Endothelial cell of hepatic sinusoid (primary cell): ENCODE data around the gene SAE1.

ENCODE experiments used
- in situ Hi-C: cut with HindIII; loops from 2 replicates; pipeline ENCODE4 v1.10.0; 2017; ENCODE audit warnings: low sequenced_read_pairs

Gene SAE1

DNA sequence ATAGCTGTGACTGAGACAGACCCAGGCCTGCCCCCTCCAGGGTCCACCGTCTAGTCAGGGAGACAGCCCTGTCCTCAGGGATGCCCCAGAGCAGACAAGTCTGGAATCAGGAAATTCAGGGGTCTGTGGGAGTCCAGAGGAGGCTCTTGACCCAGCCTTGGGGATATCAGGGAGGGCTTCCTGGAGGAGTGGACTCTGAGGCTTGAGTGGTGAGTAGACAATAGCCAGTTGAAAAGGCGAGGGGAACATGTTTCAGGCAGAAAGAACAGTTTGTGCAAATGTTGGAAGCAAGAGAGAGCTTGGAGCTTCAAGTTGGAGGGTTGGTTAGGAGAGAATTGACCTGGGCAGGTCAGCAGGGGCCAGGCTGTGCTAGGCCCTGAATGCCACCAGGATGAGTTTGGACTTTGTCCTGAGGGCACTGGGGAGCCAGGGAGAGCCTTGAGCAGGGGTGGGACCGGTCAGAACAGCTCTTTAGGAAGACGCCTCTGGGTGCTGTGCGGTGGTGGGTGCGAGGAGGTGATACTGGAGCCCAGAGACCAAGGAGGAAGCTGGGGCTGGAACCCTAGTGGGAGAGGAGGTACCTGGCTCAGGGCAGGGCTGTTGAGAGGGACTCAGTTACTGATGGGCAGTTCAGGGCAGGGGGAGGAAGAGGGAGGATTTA lies 128.4 kb downstream of the SAE1 start:
- in situ Hi-C loops, result no loop called here
